B cell (primary cell): ENCODE measurements around the gene CD200.

Source experiments
- CTCF ChIP-seq: fragments of 200-600 bp; IDR thresholded peaks from one replicate; pipeline ENCODE4 v1.8.0; 2022; ENCODE audit warnings: antibody characterized with exemption, mild to moderate bottlenecking
- EZH2 ChIP-seq: IDR thresholded peaks from 2 replicates; pipeline ENCODE4 v1.6.1; 2012; ENCODE audit warnings: borderline replicate concordance, low read depth, mild to moderate bottlenecking, moderate library complexity, low read length; ENCODE audit not compliant: insufficient read depth, poor library complexity, severe bottlenecking

DNA sequence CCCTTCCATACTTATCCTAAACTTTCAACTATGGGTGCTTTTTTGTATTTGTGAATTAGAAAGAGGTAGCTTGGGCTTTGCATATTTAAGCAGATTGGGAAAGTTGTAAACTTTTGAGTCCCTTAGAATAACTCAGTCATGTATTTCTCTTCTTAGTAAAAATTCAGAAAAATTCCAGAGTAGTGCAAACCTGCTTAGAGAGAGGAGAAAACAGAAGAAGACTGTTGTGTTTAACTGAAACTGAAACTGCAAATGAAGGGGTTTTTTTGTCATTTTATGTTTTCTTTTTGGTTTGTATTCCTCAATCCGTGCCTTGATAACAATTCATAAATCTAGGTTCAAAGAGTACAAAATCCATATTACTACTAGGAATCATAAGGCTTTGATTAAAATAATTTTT is 31.3 kb downstream of the CD200 start:
- no peak for TF ChIP-seq CTCF
- TF ChIP-seq EZH2, result no peak
